GM12873 (cell line): Measurements from ENCODE around the gene TMEM53.

ENCODE experiments used
- CTCF ChIP-seq: IDR thresholded peaks from 2 replicates; pipeline ENCODE4 v1.5.1; 2012; ENCODE audit warnings: low read depth, mild to moderate bottlenecking, moderate library complexity, low read length, control low read depth; ENCODE audit not compliant: insufficient read depth; ENCODE audit errors: missing control alignments

The TMEM53 gene

GRCh38 chr1:44674113-44675000 lies at the start of gene TMEM53, which contains the start of gene ARMH1:
Gene TMEM53 (minus strand): TSS chr1:44674481. CDS start chr1:44674391, 90 bp downstream.
Gene ARMH1 (plus strand): TSS chr1:44674714. CDS start chr1:44689698, 14,984 bp downstream.
- TF ChIP-seq CTCF, result peak; percentile 30

DNA sequence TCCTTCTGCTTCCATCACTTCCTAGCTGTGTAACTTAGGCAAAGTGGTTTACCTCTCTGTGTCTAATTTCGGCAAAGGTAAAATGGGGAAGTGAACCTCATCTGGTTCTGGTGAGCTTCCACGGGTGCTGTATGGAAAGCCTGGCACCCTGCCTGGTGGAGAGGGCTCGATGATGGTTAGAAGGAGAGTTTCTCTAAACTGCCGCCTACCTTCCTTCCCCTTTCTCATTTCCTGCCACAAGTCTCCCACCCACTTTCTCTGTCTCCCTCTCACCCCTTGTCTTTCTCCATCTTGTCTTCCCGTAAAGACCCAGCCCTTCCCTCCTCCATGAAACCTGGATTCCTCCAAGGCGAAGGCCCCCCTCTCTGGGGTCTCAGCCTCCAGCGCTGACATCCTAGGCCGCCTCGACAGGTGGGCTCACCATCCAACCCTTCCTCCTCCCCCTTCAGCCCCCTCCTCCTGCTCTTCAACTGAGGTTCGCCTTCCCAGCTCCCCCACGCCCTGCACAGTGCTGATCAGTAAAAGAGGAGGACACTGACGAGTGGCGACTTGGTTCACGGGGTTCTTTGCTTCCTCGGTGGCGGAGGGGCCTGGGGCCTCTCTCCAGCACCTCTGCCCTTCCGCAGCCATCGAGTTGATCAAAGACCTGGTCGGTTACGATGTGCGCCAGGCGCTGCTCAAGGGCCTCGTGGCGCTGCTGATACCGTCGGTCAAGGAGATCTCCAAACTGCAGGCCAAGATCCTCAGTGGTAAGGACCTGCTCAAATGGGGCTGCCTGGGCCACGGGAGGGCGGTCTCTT lies 49.4 kb upstream of the TMEM53 start:
- TF ChIP-seq CTCF, result no peak

- TF ChIP-seq CTCF, result no peak
Measured at GRCh38 chr1:44723064-44723463, 48.8 kb upstream of the TMEM53 start.

- no peak for TF ChIP-seq CTCF
Measured at GRCh38 chr1:44721485-44722361, 47.4 kb upstream of the TMEM53 start.

DNA sequence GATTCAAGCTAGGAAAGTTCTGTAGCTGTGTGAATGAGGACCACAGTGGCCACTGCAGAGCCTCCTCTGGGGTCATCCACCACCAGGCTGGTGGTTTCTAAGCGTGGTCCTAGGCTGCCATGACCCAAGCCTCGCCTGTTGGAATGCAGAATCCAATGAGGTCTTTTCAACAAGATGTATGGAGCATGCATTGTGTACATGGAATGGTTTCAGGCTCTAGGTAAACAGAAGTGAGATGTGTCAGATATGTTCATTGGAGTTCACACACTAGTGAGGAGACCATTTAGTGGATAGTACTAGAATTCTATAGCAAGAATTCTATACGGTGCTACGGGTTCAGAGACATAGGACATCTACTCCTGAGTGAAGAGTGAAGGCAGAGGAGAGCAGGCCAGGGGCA lies 46.0 kb upstream of the TMEM53 start:
- no peak for TF ChIP-seq CTCF

DNA sequence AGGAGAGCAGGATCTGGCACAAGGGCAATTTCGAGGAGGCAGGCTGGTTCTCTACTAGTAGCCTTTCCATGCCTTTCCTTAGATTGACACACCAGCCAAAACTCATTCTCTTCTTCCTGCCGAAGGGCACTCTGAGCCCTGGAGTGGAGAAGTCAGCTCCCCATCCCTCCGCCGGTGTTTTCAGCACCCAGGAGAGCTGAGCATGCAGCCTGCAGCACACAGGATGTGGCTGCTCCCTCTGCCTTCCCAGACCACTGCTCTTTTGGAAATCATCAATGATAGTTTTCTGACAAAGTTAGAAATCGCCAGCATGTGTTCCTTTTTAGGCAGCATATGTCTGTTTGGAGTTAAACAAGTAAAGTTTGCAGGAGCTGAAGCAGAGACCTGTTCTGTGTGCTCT lies 45.0 kb upstream of the TMEM53 start:
- no peak for TF ChIP-seq CTCF
